Measurements from ENCODE around the gene UNK.

DNA sequence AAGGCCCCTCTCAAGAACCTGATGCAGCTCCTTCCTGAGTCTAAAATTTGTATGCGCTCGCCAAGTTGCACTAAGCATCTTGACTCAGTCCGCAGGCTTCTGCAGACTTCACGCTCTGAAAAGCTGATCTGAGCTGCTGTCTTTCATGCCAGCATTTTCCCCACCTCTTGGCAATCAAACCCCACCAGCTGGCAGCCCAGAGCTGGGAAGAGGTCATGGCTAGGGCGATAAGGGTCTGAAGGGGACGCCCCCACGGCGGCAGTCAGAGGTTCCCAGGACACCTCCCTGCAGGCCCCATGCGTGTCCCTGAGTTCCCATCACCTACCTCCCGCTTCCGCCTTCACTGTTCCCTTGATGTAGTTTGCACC, 64.7 kb downstream of the UNK start:
- TF ChIP-seq, protein P1, sequence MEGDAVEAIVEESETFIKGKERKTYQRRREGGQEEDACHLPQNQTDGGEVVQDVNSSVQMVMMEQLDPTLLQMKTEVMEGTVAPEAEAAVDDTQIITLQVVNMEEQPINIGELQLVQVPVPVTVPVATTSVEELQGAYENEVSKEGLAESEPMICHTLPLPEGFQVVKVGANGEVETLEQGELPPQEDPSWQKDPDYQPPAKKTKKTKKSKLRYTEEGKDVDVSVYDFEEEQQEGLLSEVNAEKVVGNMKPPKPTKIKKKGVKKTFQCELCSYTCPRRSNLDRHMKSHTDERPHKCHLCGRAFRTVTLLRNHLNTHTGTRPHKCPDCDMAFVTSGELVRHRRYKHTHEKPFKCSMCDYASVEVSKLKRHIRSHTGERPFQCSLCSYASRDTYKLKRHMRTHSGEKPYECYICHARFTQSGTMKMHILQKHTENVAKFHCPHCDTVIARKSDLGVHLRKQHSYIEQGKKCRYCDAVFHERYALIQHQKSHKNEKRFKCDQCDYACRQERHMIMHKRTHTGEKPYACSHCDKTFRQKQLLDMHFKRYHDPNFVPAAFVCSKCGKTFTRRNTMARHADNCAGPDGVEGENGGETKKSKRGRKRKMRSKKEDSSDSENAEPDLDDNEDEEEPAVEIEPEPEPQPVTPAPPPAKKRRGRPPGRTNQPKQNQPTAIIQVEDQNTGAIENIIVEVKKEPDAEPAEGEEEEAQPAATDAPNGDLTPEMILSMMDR (conservative IDR thresholded peaks at IDR 0.05 in 1 of 2, IDR thresholded peaks at IDR 0.05 in 1 of 2; ENCODE audit: low read depth in 1 of 2, low read length in 2 of 2), result no peak
- no peak for TF ChIP-seq EZH2 (IDR thresholded peaks at IDR 0.05; ENCODE audit: low read length, missing control alignments)
